HepG2 (cell line): Measurements from ENCODE around the gene PSMD1. TPM values are rescaled to one million over a fixed set of nuclear protein-coding genes. Genes with fewer than 3 reads are reported as not detected.
A peak's percentile ranks its signal among the peaks of the same experiment; 100 is the strongest.

ENCODE experiments used
- ATF7-NPFF ChIP-seq: sonication (generic); formaldehyde crosslinking; IDR thresholded peaks from 2 replicates; pipeline ENCODE4 v1.8.1; 2023; ENCODE audit warnings: mild to moderate bottlenecking, low read depth, missing genetic modification reagents, moderate library complexity
- DMTF1 ChIP-seq: sonication (generic); formaldehyde crosslinking; IDR thresholded peaks from 2 replicates; pipeline ENCODE4 v1.4.0; 2020; ENCODE audit warnings: mild to moderate bottlenecking, missing genetic modification reagents
- ELF4 ChIP-seq: sonication (generic); formaldehyde crosslinking; IDR thresholded peaks from 2 replicates; pipeline ENCODE4 v1.5.0; 2020; ENCODE audit warnings: missing genetic modification reagents, mild to moderate bottlenecking, moderate library complexity, borderline replicate concordance
- ESRRA ChIP-seq: sonication (generic); formaldehyde crosslinking; IDR thresholded peaks from 2 replicates; pipeline ENCODE4 v1.5.1; 2020; ENCODE audit warnings: mild to moderate bottlenecking, low read depth, missing genetic modification reagents
- FOXO1 ChIP-seq: sonication (generic); formaldehyde crosslinking; IDR thresholded peaks from 2 replicates; pipeline ENCODE4 v1.4.0; 2020; ENCODE audit warnings: missing genetic modification reagents
- GATAD2A ChIP-seq: IDR thresholded peaks from 2 replicates; pipeline ENCODE4 v1.6.1; 2016
- HNRNPL ChIP-seq: fragments of 200-400 bp; formaldehyde crosslinking; IDR thresholded peaks from 2 replicates; pipeline ENCODE4 v1.6.1; 2017; ENCODE audit warnings: mild to moderate bottlenecking, low read depth, low read length
- HOXA7 ChIP-seq: sonication (generic); formaldehyde crosslinking; IDR thresholded peaks from 2 replicates; pipeline ENCODE4 v1.8.1; 2022; ENCODE audit warnings: mild to moderate bottlenecking, missing genetic modification reagents, moderate library complexity
- JUNB ChIP-seq: sonication (generic); formaldehyde crosslinking; IDR thresholded peaks from 2 replicates; pipeline ENCODE4 v1.8.0; 2022; ENCODE audit warnings: missing genetic modification reagents, mild to moderate bottlenecking, borderline replicate concordance
- MED8 ChIP-seq: sonication (generic); formaldehyde crosslinking; IDR thresholded peaks from 2 replicates; pipeline ENCODE4 v1.8.1; 2023; ENCODE audit warnings: mild to moderate bottlenecking, missing genetic modification reagents; ENCODE audit not compliant: insufficient replicate concordance
- MEIS2 ChIP-seq: sonication (generic); formaldehyde crosslinking; IDR thresholded peaks from 2 replicates; pipeline ENCODE4 v1.9.0; 2021; ENCODE audit warnings: mild to moderate bottlenecking, missing genetic modification reagents
- POLR2A ChIP-seq, 2 experiments: IDR thresholded peaks; 2 replicates each; pipeline ENCODE4 v1.6.1; 2011; ENCODE audit warnings: low read depth in 2 of 2, low read length in 2 of 2, mild to moderate bottlenecking in 1 of 2, moderate library complexity in 1 of 2; ENCODE audit not compliant: insufficient read depth in 1 of 2
- PTBP1 ChIP-seq: fragments of 200-400 bp; formaldehyde crosslinking; IDR thresholded peaks from 2 replicates; pipeline ENCODE4 v1.6.1; 2018; ENCODE audit warnings: low read length, low read depth; ENCODE audit not compliant: poor library complexity, severe bottlenecking
- SAP130 ChIP-seq: IDR thresholded peaks from 2 replicates; pipeline ENCODE4 v1.6.1; 2016; ENCODE audit warnings: low read depth
- THAP7 ChIP-seq: sonication (generic); formaldehyde crosslinking; IDR thresholded peaks from 2 replicates; pipeline ENCODE4 v1.8.1; 2023; ENCODE audit warnings: mild to moderate bottlenecking, missing genetic modification reagents
- ZBTB39 ChIP-seq: sonication (generic); formaldehyde crosslinking; IDR thresholded peaks from 2 replicates; pipeline ENCODE4 v1.5.0; 2020; ENCODE audit warnings: missing genetic modification reagents
- ZEB1 ChIP-seq: IDR thresholded peaks from 2 replicates; pipeline ENCODE4 v1.6.1; 2012; ENCODE audit warnings: mild to moderate bottlenecking, low read depth, inconsistent platforms; ENCODE audit not compliant: insufficient replicate concordance
- ZNF292 ChIP-seq: sonication (generic); formaldehyde crosslinking; IDR thresholded peaks from 2 replicates; pipeline ENCODE4 v1.8.1; 2022; ENCODE audit warnings: mild to moderate bottlenecking, low read depth, missing genetic modification reagents, borderline replicate concordance
- ZNF430 ChIP-seq: sonication (generic); formaldehyde crosslinking; IDR thresholded peaks from 2 replicates; pipeline ENCODE4 v1.9.0; 2021; ENCODE audit warnings: mild to moderate bottlenecking, missing genetic modification reagents
- ZNF432 ChIP-seq: sonication (generic); formaldehyde crosslinking; IDR thresholded peaks from 2 replicates; pipeline ENCODE4 v1.5.0; 2020; ENCODE audit warnings: missing genetic modification reagents, mild to moderate bottlenecking, borderline replicate concordance
- ZNF484 ChIP-seq: sonication (generic); formaldehyde crosslinking; IDR thresholded peaks from 2 replicates; pipeline ENCODE4 v1.5.1; 2020; ENCODE audit warnings: mild to moderate bottlenecking, low read depth, missing genetic modification reagents, borderline replicate concordance
- ZNF572 ChIP-seq: sonication (generic); formaldehyde crosslinking; IDR thresholded peaks from 2 replicates; pipeline ENCODE4 v1.5.1; 2020; ENCODE audit warnings: mild to moderate bottlenecking, missing genetic modification reagents
- ZNF607 ChIP-seq: sonication (generic); formaldehyde crosslinking; IDR thresholded peaks from 2 replicates; pipeline ENCODE4 v1.5.1; 2020; ENCODE audit warnings: missing genetic modification reagents, mild to moderate bottlenecking, borderline replicate concordance
- ZNF644 ChIP-seq: IDR thresholded peaks from 2 replicates; pipeline ENCODE4 v1.6.1; 2016; ENCODE audit warnings: low read depth
- ZSCAN30 ChIP-seq: sonication (generic); formaldehyde crosslinking; IDR thresholded peaks from 2 replicates; pipeline ENCODE4 v1.5.0; 2020; ENCODE audit warnings: mild to moderate bottlenecking, missing genetic modification reagents
- polyA plus RNA-seq, 8 experiments: library from polyadenylated mRNA; depleted of rRNA in 3 of 8; stranded (reverse) in 7 of 8; unstranded in 1 of 8; fragments of >200 nt; fragmentation: Illumina TruSeq in 4 of 8; extraction: Trizol in 4 of 8; gene quantifications; 2 replicates each; pipeline versions ENCODE4 v1.2.1 to v1.2.3, GENCODE V29; 2011 to 2016; ENCODE audit warnings: low read depth in 4 of 8, missing spikeins in 1 of 8, mixed read lengths in 1 of 8; ENCODE audit not compliant: insufficient read depth in 1 of 8
- total RNA-seq, 5 experiments: library from RNA; depleted of rRNA; stranded (reverse); fragments of >200 nt; fragmentation: Illumina TruSeq; extraction: Trizol; gene quantifications; 2 replicates each; pipeline ENCODE4 v1.2.3, GENCODE V29; 2016; ENCODE audit warnings: low read depth in 1 of 5

Gene PSMD1
- total and polyA plus RNA-seq, 2 of the 13 experiments (the other 11 are each of a cell fraction or from before 2014, with no cell fraction given): 136 to 191 TPM

- TF ChIP-seq ELF4 (CRISPR knock-in tag) (no peak), DMTF1 (CRISPR knock-in tag) (no peak), ZBTB39 (CRISPR knock-in tag) (no peak), ZNF432 (CRISPR knock-in tag) (no peak), HOXA7 (CRISPR knock-in tag) (no peak), ZNF430 (CRISPR knock-in tag) (no peak), ATF7-NPFF (peak; percentile 43; the same call in 1 of the 2 replicates), MED8 (CRISPR knock-in tag) (no peak), GATAD2A (CRISPR knock-in tag) (no peak), ZSCAN30 (CRISPR knock-in tag) (no peak), MEIS2 (CRISPR knock-in tag) (no peak), THAP7 (CRISPR knock-in tag) (0 out of 2 replicates have a peak, but pooled peaks have one; percentile 30), ZNF644 (CRISPR knock-in tag) (no peak), ZNF572 (CRISPR knock-in tag) (0 out of 2 replicates have a peak, but pooled peaks have one; percentile 40), ZEB1 (no peak), ZNF292 (no peak), ZNF484 (CRISPR knock-in tag) (no peak), POLR2A (IDR thresholded peaks at IDR 0.05; ENCODE audit: insufficient read depth in 1 of 2, low read depth in 2 of 2, low read length in 2 of 2) (peak in 1 of 2 experiments; percentile 51; a peak in 2 of 4 replicates), SAP130 (CRISPR knock-in tag) (no peak), HNRNPL (peak; percentile 48; the same call in 1 of the 2 replicates), FOXO1 (no peak), ZNF607 (CRISPR knock-in tag) (peak; percentile 19; the same call in 1 of the 2 replicates), JUNB (CRISPR knock-in tag) (no peak), PTBP1 (no peak), ESRRA (CRISPR knock-in tag) (no peak)
Observed at GRCh38 chr2:231041061-231041689, 15.5 kb upstream of the PSMD1 start (continued).
